Astrocyte of the cerebellum (primary cell): Measurements from ENCODE around the gene UBQLN1.

Source experiments
- DNase-seq: peaks from one replicate; pipeline ENCODE4 v3.0.0-alpha.2; 2011; ENCODE audit warnings: low read depth
- H3K4me3 ChIP-seq: 2 replicates; pipeline ENCODE4 v1.5.1; 2011; ENCODE audit warnings: mild to moderate bottlenecking, low read depth, low read length, moderate library complexity
- CTCF ChIP-seq: IDR thresholded peaks from 2 replicates; pipeline ENCODE4 v1.5.1; 2012; ENCODE audit warnings: low read length, low read depth, moderate library complexity, mild to moderate bottlenecking; ENCODE audit errors: missing control alignments
- in situ Hi-C: cut with HindIII; loops from 2 replicates; pipeline ENCODE4 v1.10.0; 2017; ENCODE audit warnings: low sequenced_read_pairs

Gene UBQLN1

GRCh38 chr9:83699615-83700014, 8.1 kb downstream of the UBQLN1 start:
- H3K4me3 ChIP-seq = no peak overlapping the region
- no peak for TF ChIP-seq CTCF
- in situ Hi-C loops = no loop called here
- no peak for DNase-seq

GRCh38 chr9:83698976-83699585, 8.7 kb downstream of the UBQLN1 start:
- in situ Hi-C loops = no loop called here
- TF ChIP-seq CTCF = no peak

DNA sequence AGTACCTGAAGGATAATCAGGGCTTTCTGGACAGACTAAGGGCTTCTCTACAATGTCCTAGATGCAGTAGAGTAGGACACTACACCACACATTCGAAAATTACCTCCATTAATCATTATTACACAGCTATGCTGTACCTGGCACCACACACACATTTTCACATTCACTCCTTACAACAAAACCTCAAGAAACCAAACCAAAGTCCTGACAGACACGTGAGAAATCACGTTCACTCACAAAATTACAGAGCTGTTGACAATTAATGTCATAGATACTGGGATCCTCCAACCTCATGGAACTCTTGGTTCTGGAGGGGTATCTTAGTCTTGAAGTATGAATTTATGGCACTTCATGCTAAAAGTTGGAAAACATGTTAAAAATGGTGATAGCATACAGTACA, 16.3 kb downstream of the UBQLN1 start:
- no peak overlapping the region for H3K4me3 ChIP-seq
- in situ Hi-C loops = no loop called here
- TF ChIP-seq CTCF = no peak
- no peak for DNase-seq

More at GRCh38 chr9:83698976-83699585, 8.7 kb downstream of the UBQLN1 start:
- no peak overlapping the region for H3K4me3 ChIP-seq
- DNase-seq = no peak

DNA sequence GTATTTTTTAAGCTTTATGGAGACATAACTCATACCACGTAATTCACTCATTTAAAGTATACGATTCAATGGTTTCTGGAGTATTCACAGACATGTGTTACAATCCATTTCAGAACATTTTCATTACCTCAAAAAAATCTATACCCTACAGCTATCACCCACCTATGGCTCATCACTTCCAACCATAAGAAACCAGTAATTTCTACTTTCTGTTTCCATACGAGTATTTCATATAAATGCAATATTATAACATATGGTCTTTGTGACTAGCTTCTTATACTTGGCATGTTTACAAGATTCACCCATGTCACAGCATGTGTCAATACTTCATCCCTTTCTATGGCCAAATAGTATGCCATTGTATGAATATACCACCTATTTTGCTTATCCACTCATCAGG, 18.8 kb downstream of the UBQLN1 start:
- no peak for TF ChIP-seq CTCF
- no peak overlapping the region for H3K4me3 ChIP-seq
- in situ Hi-C loops = no loop called here
- no peak for DNase-seq

DNA sequence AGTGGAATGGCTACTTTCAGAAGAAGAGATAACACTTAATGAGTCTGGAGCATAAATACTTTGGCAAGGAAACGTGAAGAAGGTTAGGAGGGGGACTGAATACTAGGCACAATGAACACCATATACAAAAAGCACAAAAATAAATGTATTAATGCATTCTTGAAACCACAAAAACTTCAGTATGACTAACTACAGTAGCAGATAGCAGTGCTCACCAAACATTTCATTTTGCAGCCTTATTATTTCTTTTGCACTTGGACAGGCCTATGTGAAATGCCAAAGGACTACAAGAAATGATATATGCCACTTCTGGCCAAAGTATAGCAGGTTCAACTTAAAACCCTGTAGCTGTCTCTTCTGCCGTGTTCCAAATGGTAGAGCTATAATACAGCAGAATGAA, 26.3 kb downstream of the UBQLN1 start:
- DNase-seq = no peak
- in situ Hi-C loops = loop anchor here (5.0 kb wide), 1 partner anchor 41 kb away; no protein-coding TSS in a partner anchor
- no peak for TF ChIP-seq CTCF
- no peak overlapping the region for H3K4me3 ChIP-seq

- no peak for TF ChIP-seq CTCF
- in situ Hi-C loops = loop anchor here (5.0 kb wide), 1 partner anchor 42 kb away; no protein-coding TSS in a partner anchor
These were observed 27.5 kb downstream of the UBQLN1 start for GRCh38 chr9:83680233-83680632.

More at GRCh38 chr9:83680233-83680632, 27.5 kb downstream of the UBQLN1 start:
- no peak for DNase-seq
- H3K4me3 ChIP-seq = no peak overlapping the region
